Muscle of leg (tissue), 16 donors: Measurements from ENCODE around the gene XPC. TPM values are rescaled to one million over a fixed set of nuclear protein-coding genes. Genes with fewer than 3 reads are reported as not detected.
"Not testable (repeated sequence)": the region's sequence is repeated elsewhere in the genome, so short reads cannot be mapped to it uniquely, and the experiment has no call there.

Source experiments
- DNase-seq: peaks from one replicate; pipeline ENCODE4 v3.0.0; 2013
- H3K27ac ChIP-seq: one replicate; pipeline ENCODE4 v1.5.1; 2013; ENCODE audit warnings: mild to moderate bottlenecking, low read length, control low read depth
- H3K27me3 ChIP-seq: one replicate; pipeline ENCODE4 v1.6.1; 2013; ENCODE audit warnings: low read length; ENCODE audit not compliant: control insufficient read depth, insufficient read depth
- H3K36me3 ChIP-seq: one replicate; pipeline ENCODE4 v1.6.1; 2013; ENCODE audit warnings: low read length; ENCODE audit not compliant: control insufficient read depth, insufficient read depth
- H3K4me1 ChIP-seq: one replicate; pipeline ENCODE4 v1.6.1; 2013; ENCODE audit warnings: low read length; ENCODE audit not compliant: control insufficient read depth, insufficient read depth
- H3K4me3 ChIP-seq: one replicate; pipeline ENCODE4 v1.5.1; 2013; ENCODE audit warnings: low read length, control low read depth
- H3K9me3 ChIP-seq: replicated peaks from 2 replicates; pipeline ENCODE4 v1.6.1; 2013; ENCODE audit warnings: low read depth, low read length; ENCODE audit not compliant: control insufficient read depth
- WGBS: methylation state at CpG from one replicate; pipeline ENCODE4 v1.1.5; 2013; ENCODE audit warnings: missing lambda C conversion rate; ENCODE audit not compliant: insufficient coverage; 5-methylcytosine and 5-hydroxymethylcytosine counted together
- long read RNA-seq, 11 donors: transcript quantifications; one replicate each; lab custom pipeline, GENCODE V29; 2026
- polyA plus RNA-seq, 8 donors: library from polyadenylated mRNA; unstranded; fragments of 120-200 nt; gene quantifications; one replicate each; pipeline versions ENCODE4 v1.2.1 to v1.2.3, GENCODE V29; 2013; ENCODE audit warnings: inconsistent platforms in 1 of 8, low replicate concordance in 1 of 8; ENCODE audit not compliant: insufficient read length in 8 of 8, insufficient read depth in 1 of 8
- total RNA-seq: library from RNA; stranded (reverse); fragments of 120-200 nt; gene quantifications from one replicate; pipeline ENCODE4 v1.2.4, GENCODE V29; 2013

XPC gene
- total RNA-seq (15.7 TPM), polyA plus RNA-seq (10 to 100 TPM; 16.6 to 21.3 (median 18.7) TPM)
- long read RNA-seq, donor 1, partial matches to known transcripts: 0 of 1 reads
- long read RNA-seq, donor 1, other reads (novel, unspliced or antisense): 0 of 1 reads
- long read RNA-seq, donor 2: 0 reads
- long read RNA-seq, donor 3, partial matches to known transcripts: 75 of 196 reads
- long read RNA-seq, donor 3, other reads (novel, unspliced or antisense): 117 of 196 reads
- long read RNA-seq, donor 4, partial matches to known transcripts: 92 of 171 reads
- long read RNA-seq, donor 4, other reads (novel, unspliced or antisense): 78 of 171 reads
- long read RNA-seq, donor 5, partial matches to known transcripts: 0 of 1 reads
- long read RNA-seq, donor 5, other reads (novel, unspliced or antisense): 0 of 1 reads
- long read RNA-seq, donor 6: 0 reads
- long read RNA-seq, donor 7, partial matches to known transcripts: 0 of 1 reads
- long read RNA-seq, donor 7, other reads (novel, unspliced or antisense): 0 of 1 reads
- long read RNA-seq, donor 8: 0 reads
- long read RNA-seq, donor 9, partial matches to known transcripts: 0 of 1 reads
- long read RNA-seq, donor 9, other reads (novel, unspliced or antisense): 0 of 1 reads
- long read RNA-seq, donor 10, partial matches to known transcripts: 0 of 1 reads
- long read RNA-seq, donor 10, other reads (novel, unspliced or antisense): 0 of 1 reads
- long read RNA-seq, donor 11, partial matches to known transcripts: 0 of 2 reads
- long read RNA-seq, donor 11, other reads (novel, unspliced or antisense): 0 of 2 reads

GRCh38 chr3:14178247-14179113, at the start of gene XPC, which contains the start of gene LSM3:
Gene XPC, minus strand, starts transcription at chr3:14178601. Its CDS starts 33 bp downstream, at chr3:14178568.
Gene LSM3, plus strand, starts transcription at chr3:14178817. Its CDS starts 44 bp downstream, at chr3:14178861.
- Histone ChIP-seq H3K27me3 (no peaks in the 10 kb centered on the region), H3K9me3 (no peaks in the 10 kb centered on the region), H3K4me3 (peak within 1 kb of the TSS; percentile 98), H3K36me3 (peaks cover 12% of the 10 kb centered on the region), H3K27ac (peak within 1 kb of the TSS; percentile 96), H3K4me1 (peaks cover 9% of the 10 kb centered on the region)
- 0% methylated on average over 69 of the region's 78 CpGs for WGBS
- DNase-seq: peak; percentile 99

GRCh38 chr3:14227856-14228255, 49.5 kb upstream of the XPC start:
- H3K9me3 ChIP-seq: no peaks in the 10 kb centered on the region
- H3K4me3 ChIP-seq: no peak overlapping the region
- WGBS: 17% methylated on average over 1 of the region's 1 CpG
- no peak overlapping the region for H3K27ac ChIP-seq
- no peak for DNase-seq
- H3K27me3 ChIP-seq: no peaks in the 10 kb centered on the region
- no peaks in the 10 kb centered on the region for H3K36me3 ChIP-seq
- peaks cover 10% of the 10 kb centered on the region for H3K4me1 ChIP-seq

GRCh38 chr3:14226351-14226750, 48.0 kb upstream of the XPC start:
- DNase-seq, H3K36me3 ChIP-seq, H3K4me3 ChIP-seq, H3K27me3 ChIP-seq, H3K9me3 ChIP-seq, H3K4me1 ChIP-seq, H3K27ac ChIP-seq: not testable (repeated sequence)
- 73% methylated on average over 3 of the region's 3 CpGs for WGBS

GRCh38 chr3:14225421-14225820, 47.0 kb upstream of the XPC start:
- Histone ChIP-seq H3K9me3 (peaks cover 2% of the 10 kb centered on the region), H3K4me3 (no peak overlapping the region), H3K4me1 (peaks cover 2% of the 10 kb centered on the region), H3K27me3 (no peaks in the 10 kb centered on the region), H3K27ac (no peak overlapping the region), H3K36me3 (no peaks in the 10 kb centered on the region)
- WGBS: 60% methylated on average over 8 of the region's 9 CpGs
- no peak for DNase-seq

GRCh38 chr3:14224895-14225294, 46.5 kb upstream of the XPC start:
- 63% methylated on average over 2 of the region's 6 CpGs for WGBS
- Histone ChIP-seq H3K9me3 (peaks cover 2% of the 10 kb centered on the region), H3K27ac (no peak overlapping the region), H3K4me3 (no peak overlapping the region), H3K36me3 (no peaks in the 10 kb centered on the region), H3K27me3 (no peaks in the 10 kb centered on the region), H3K4me1 (peaks cover 2% of the 10 kb centered on the region)
- DNase-seq: no peak

- no peak overlapping the region for H3K27ac ChIP-seq
- no peak for DNase-seq
- peaks cover 2% of the 10 kb centered on the region for H3K4me1 ChIP-seq
- no CpG with 5 or more reads among the region's 1 CpG for WGBS
- no peaks in the 10 kb centered on the region for H3K27me3 ChIP-seq
- H3K36me3 ChIP-seq: no peaks in the 10 kb centered on the region
- H3K4me3 ChIP-seq: no peak overlapping the region
- H3K9me3 ChIP-seq: peaks cover 2% of the 10 kb centered on the region
These were observed 45.2 kb upstream of the XPC start for GRCh38 chr3:14223595-14223994.

GRCh38 chr3:14222900-14223594, 44.6 kb upstream of the XPC start:
- H3K27me3 ChIP-seq: no peaks in the 10 kb centered on the region
- no peaks in the 10 kb centered on the region for H3K36me3 ChIP-seq
- no peak overlapping the region for H3K27ac ChIP-seq
- no peak overlapping the region for H3K4me3 ChIP-seq
- peaks cover 2% of the 10 kb centered on the region for H3K4me1 ChIP-seq
- WGBS: 65% methylated on average over 2 of the region's 3 CpGs
- no peak for DNase-seq
- H3K9me3 ChIP-seq: peaks cover 2% of the 10 kb centered on the region

GRCh38 chr3:14222457-14222856, 44.1 kb upstream of the XPC start:
- Histone ChIP-seq H3K9me3 (peaks cover 2% of the 10 kb centered on the region), H3K4me1 (peaks cover 2% of the 10 kb centered on the region), H3K36me3 (no peaks in the 10 kb centered on the region), H3K4me3 (no peak overlapping the region), H3K27ac (no peak overlapping the region), H3K27me3 (no peaks in the 10 kb centered on the region)
- WGBS: no CpG with 5 or more reads among the region's 1 CpG
- DNase-seq: peak; percentile 68

- no peak for DNase-seq
- no peak overlapping the region for H3K4me3 ChIP-seq
- WGBS: 100% methylated on average over 1 of the region's 1 CpG
- no peak overlapping the region for H3K27ac ChIP-seq
- H3K9me3 ChIP-seq: peaks cover 2% of the 10 kb centered on the region
- H3K4me1 ChIP-seq: peaks cover 3% of the 10 kb centered on the region
- H3K27me3 ChIP-seq: no peaks in the 10 kb centered on the region
- no peaks in the 10 kb centered on the region for H3K36me3 ChIP-seq
These were observed 43.5 kb upstream of the XPC start for GRCh38 chr3:14221902-14222301.
